Vagina (tissue), 2 donors: ENCODE measurements around the gene RUNX2.

Experiments
- CTCF ChIP-seq, 3 experiments: fragments of 450-650 bp in 2 of 3; fragments of 200-600 bp in 1 of 3; sonication (generic) in 1 of 3; IDR thresholded peaks; one replicate each; pipeline ENCODE4 v1.5.1; 2017 to 2019; ENCODE audit warnings: antibody characterized with exemption in 3 of 3, mild to moderate bottlenecking in 2 of 3, moderate library complexity in 2 of 3
- POLR2A ChIP-seq, 2 donors: fragments of 450-650 bp; IDR thresholded peaks; one replicate each; pipeline ENCODE4 v1.6.1; 2017; ENCODE audit warnings: antibody characterized with exemption in 2 of 2, mild to moderate bottlenecking in 2 of 2, moderate library complexity in 2 of 2

DNA sequence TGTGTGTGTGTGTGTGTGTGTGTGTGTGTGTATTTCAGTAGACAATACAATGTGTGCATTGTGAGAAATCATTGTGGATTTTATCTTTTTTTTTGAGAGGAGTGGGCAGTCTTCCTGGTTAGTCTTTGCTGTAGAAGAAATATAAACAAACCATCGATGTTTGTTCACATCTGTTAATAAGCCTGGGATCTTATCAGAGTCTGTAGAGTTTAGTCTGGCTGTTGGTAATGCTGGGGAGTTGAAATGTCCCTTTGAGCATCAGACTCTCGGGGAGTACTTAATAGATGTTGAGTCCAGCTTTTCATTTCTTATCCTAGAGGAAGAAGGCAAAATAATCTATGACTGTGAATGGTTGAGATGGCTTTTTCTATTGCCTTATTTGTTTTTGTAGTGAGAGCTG is 146.2 kb downstream of the RUNX2 start:
- TF ChIP-seq POLR2A (IDR thresholded peaks at IDR 0.05) (no peak), CTCF (IDR thresholded peaks at IDR 0.05) (no peak)
